Activated CD8-positive, alpha-beta T cell treated with anti-CD3 and anti-CD28 coated beads for 36 hours (primary cell): ENCODE measurements around the gene IDUA. TPM values are rescaled to one million over a fixed set of nuclear protein-coding genes. Genes with fewer than 3 reads are reported as not detected.
A peak's percentile ranks its signal among the peaks of the same experiment; 100 is the strongest.
"Not testable (repeated sequence)": the region's sequence is repeated elsewhere in the genome, so short reads cannot be mapped to it uniquely, and the experiment has no call there.

ENCODE experiments used
- ATAC-seq: fragments of 200-7000 bp; cut with Tn5 transposase; one replicate; pipeline ENCODE4 v1.10.0; 2021; ENCODE audit warnings: mild to moderate bottlenecking, moderate library complexity
- CTCF ChIA-PET: fragments of 350-600 bp; sonication (Branson Sonifier 250); formaldehyde crosslinking; loops from one replicate; lab custom pipeline; 2021; ENCODE audit warnings: antibody characterized with exemption; lab: Charles Lee
- POLR2A ChIA-PET: fragments of 350-600 bp; sonication (Branson Sonifier 250); formaldehyde crosslinking; loops from one replicate; lab custom pipeline; 2021; ENCODE audit warnings: antibody characterized with exemption; lab: Charles Lee
- DNase-seq: peaks from one replicate; pipeline ENCODE4 v3.0.0-alpha.2; 2020
- H3K27ac Mint-ChIP-seq: one replicate; pipeline ENCODE4 v1.8.0; 2021; ENCODE audit warnings: mild to moderate bottlenecking, mixed read lengths
- H3K27me3 Mint-ChIP-seq: one replicate; pipeline ENCODE4 v1.8.0; 2021; ENCODE audit warnings: mixed read lengths
- H3K36me3 Mint-ChIP-seq: one replicate; pipeline ENCODE4 v1.8.0; 2021; ENCODE audit warnings: low read depth, mixed read lengths
- H3K4me1 Mint-ChIP-seq: one replicate; pipeline ENCODE4 v1.8.0; 2021; ENCODE audit warnings: low read depth, mixed read lengths
- H3K4me3 Mint-ChIP-seq: one replicate; pipeline ENCODE4 v1.8.0; 2021; ENCODE audit warnings: mild to moderate bottlenecking, moderate library complexity, mixed read lengths
- H3K9me3 Mint-ChIP-seq: one replicate; pipeline ENCODE4 v1.8.0; 2021; ENCODE audit warnings: mixed read lengths
- intact Hi-C: fragments of 100-400 bp; cut with micrococcal nuclease; formaldehyde crosslinking; loops from one replicate; pipeline ENCODE4 v1.10.0; 2022
- total RNA-seq, 2 experiments: library from RNA; stranded (reverse); gene quantifications; one replicate each; pipeline ENCODE4 v1.2.3, GENCODE V29; 2021
- TF ChIP-seq, protein P1 (sequence below): fragments of 200-600 bp; IDR thresholded peaks from one replicate; pipeline ENCODE4 v1.8.0; 2022; ENCODE audit warnings: antibody characterized with exemption, mild to moderate bottlenecking

IDUA gene
- total RNA-seq, result 1 to 10 TPM; 4.8 to 5.4 TPM

GRCh38 chr4:986879-987623, at the start of gene IDUA:
Gene IDUA, plus strand, starts transcription at chr4:987044. Its CDS starts 41 bp downstream, at chr4:987085.
- intact Hi-C loops, result loop anchor here (5.0 kb wide), 1 partner anchor 55 kb away; the partner anchor contains the start of genes GAK and TMEM175
- Mint-ChIP-seq H3K4me3 (peak within 1 kb of the TSS; percentile 79), H3K36me3 (no peaks in the 10 kb centered on the region), H3K27ac (peak within 1 kb of the TSS; percentile 71), H3K4me1 (peaks cover 22% of the 10 kb centered on the region), H3K27me3 (no peaks in the 10 kb centered on the region), H3K9me3 (no peaks in the 10 kb centered on the region)
- TF ChIP-seq, protein P1, sequence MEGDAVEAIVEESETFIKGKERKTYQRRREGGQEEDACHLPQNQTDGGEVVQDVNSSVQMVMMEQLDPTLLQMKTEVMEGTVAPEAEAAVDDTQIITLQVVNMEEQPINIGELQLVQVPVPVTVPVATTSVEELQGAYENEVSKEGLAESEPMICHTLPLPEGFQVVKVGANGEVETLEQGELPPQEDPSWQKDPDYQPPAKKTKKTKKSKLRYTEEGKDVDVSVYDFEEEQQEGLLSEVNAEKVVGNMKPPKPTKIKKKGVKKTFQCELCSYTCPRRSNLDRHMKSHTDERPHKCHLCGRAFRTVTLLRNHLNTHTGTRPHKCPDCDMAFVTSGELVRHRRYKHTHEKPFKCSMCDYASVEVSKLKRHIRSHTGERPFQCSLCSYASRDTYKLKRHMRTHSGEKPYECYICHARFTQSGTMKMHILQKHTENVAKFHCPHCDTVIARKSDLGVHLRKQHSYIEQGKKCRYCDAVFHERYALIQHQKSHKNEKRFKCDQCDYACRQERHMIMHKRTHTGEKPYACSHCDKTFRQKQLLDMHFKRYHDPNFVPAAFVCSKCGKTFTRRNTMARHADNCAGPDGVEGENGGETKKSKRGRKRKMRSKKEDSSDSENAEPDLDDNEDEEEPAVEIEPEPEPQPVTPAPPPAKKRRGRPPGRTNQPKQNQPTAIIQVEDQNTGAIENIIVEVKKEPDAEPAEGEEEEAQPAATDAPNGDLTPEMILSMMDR, result peak; percentile 83
- ATAC-seq, result peak; percentile 92
- DNase-seq, result peak; percentile 90
- POLR2A ChIA-PET, result interaction anchor here (0.8 to 2.1 kb wide), 5 partner anchors 13 to 261 kb away, joined by 3 to 6 read pairs (median 6); partner anchors contain the start of genes DGKQ and FGFRL1
- CTCF ChIA-PET, result interaction anchor here (0.8 to 4.3 kb wide), 20 partner anchors 10 to 369 kb away, joined by 3 to 44 read pairs (median 5); partner anchors contain the start of genes GAK and TMEM175

DNA sequence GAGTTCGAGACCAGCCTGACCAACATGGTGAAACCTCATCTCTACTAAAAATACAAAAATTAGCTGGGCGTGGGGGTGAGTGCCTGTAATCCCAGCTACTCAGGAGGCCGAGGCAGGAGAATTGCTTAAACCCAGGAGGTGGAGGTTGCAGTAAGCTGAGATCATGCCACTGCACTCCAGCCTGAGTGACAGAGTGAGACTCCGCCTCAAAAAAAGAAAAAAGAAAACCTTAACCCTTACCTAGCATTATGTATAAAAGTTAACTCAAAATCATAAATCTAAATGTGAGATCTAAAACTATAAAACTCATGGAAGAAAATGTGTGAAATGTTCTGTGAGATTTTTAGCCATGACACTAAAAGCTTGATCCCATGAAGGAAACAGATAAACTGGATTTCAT, 47.3 kb upstream of the IDUA start:
- H3K27me3 Mint-ChIP-seq, intact Hi-C loops, H3K27ac Mint-ChIP-seq, H3K9me3 Mint-ChIP-seq, CTCF ChIA-PET, ATAC-seq, H3K4me3 Mint-ChIP-seq, DNase-seq, H3K36me3 Mint-ChIP-seq: not testable (repeated sequence)
- POLR2A ChIA-PET, result interaction anchor here (0.6 kb wide), 1 partner anchor 9 kb away, joined by 3 read pairs; no protein-coding TSS in a partner anchor
- peaks cover 15% of the 10 kb centered on the region for H3K4me1 Mint-ChIP-seq

GRCh38 chr4:945274-946102, 41.4 kb upstream of the IDUA start:
- ATAC-seq (no peak), DNase-seq (no peak)
- CTCF ChIA-PET, result no interaction called here
- no peaks in the 10 kb centered on the region for H3K4me1 Mint-ChIP-seq
- no peak overlapping the region for H3K27ac Mint-ChIP-seq
- TF ChIP-seq, protein P1, result no peak
- no peaks in the 10 kb centered on the region for H3K27me3 Mint-ChIP-seq
- no peaks in the 10 kb centered on the region for H3K36me3 Mint-ChIP-seq
- H3K4me3 Mint-ChIP-seq, result no peak overlapping the region
- POLR2A ChIA-PET, result interaction anchor here (1.2 kb wide), 1 partner anchor 13 kb away, joined by 4 read pairs; the partner anchor contains the start of genes GAK and TMEM175
- intact Hi-C loops, result no loop called here
- no peaks in the 10 kb centered on the region for H3K9me3 Mint-ChIP-seq

- Mint-ChIP-seq H3K36me3 (no peaks in the 10 kb centered on the region), H3K9me3 (no peaks in the 10 kb centered on the region), H3K27ac (no peak overlapping the region), H3K4me1 (no peaks in the 10 kb centered on the region), H3K27me3 (no peaks in the 10 kb centered on the region), H3K4me3 (no peak overlapping the region)
- intact Hi-C loops, result no loop called here
- ChIA-PET CTCF (no interaction called here), POLR2A (interaction anchor here (1.2 kb wide), 1 partner anchor 13 kb away, joined by 4 read pairs; the partner anchor contains the start of genes GAK and TMEM175)
- no peak for ATAC-seq
- DNase-seq, result no peak
- TF ChIP-seq, protein P1, result no peak
Measured at GRCh38 chr4:946103-946450, 40.8 kb upstream of the IDUA start.
